NCI-H2196 (cell line): ENCODE results near the gene LONP2.
"Not testable (repeated sequence)": the region's sequence is repeated elsewhere in the genome, so short reads cannot be mapped to it uniquely, and the experiment has no call there.

Experiments
- DNase-seq: peaks from one replicate; lab custom pipeline; 2025; ENCODE audit not compliant: unreplicated experiment; lab: John Stamatoyannopoulos, UW

Gene LONP2

GRCh38 chr16:48365025-48365600 is 121.0 kb downstream of the LONP2 start:
- DNase-seq, result no peak

- DNase-seq, result peak; percentile 68
These were observed 121.6 kb downstream of the LONP2 start for GRCh38 chr16:48365601-48366164.

- DNase-seq, result peak; percentile 40
These were observed 122.3 kb downstream of the LONP2 start for GRCh38 chr16:48366165-48367093.

GRCh38 chr16:48367441-48368049 is 123.4 kb downstream of the LONP2 start:
- DNase-seq, result no peak

GRCh38 chr16:48369765-48370164 is 125.7 kb downstream of the LONP2 start:
- DNase-seq, result no peak

- DNase-seq, result no peak
These were observed 126.1 kb downstream of the LONP2 start for GRCh38 chr16:48370229-48370628.

- DNase-seq, result not testable (repeated sequence)
These were observed 126.7 kb downstream of the LONP2 start for GRCh38 chr16:48370668-48371392.

- no peak for DNase-seq
These were observed 127.3 kb downstream of the LONP2 start for GRCh38 chr16:48371393-48371780.

- DNase-seq, result no peak
These were observed 128.6 kb downstream of the LONP2 start for GRCh38 chr16:48372744-48373143.

- DNase-seq, result no peak
These were observed 129.3 kb downstream of the LONP2 start for GRCh38 chr16:48373258-48374029.

- no peak for DNase-seq
These were observed 130.2 kb downstream of the LONP2 start for GRCh38 chr16:48374255-48374654.

GRCh38 chr16:48377301-48377700 is 133.2 kb downstream of the LONP2 start:
- DNase-seq, result not testable (repeated sequence)

GRCh38 chr16:48378276-48378675 is 134.2 kb downstream of the LONP2 start:
- no peak for DNase-seq

GRCh38 chr16:48378836-48379235 is 134.7 kb downstream of the LONP2 start:
- DNase-seq, result no peak

- no peak for DNase-seq
These were observed 137.1 kb downstream of the LONP2 start for GRCh38 chr16:48381201-48381600.

GRCh38 chr16:48382131-48382530 is 138.0 kb downstream of the LONP2 start:
- no peak for DNase-seq

GRCh38 chr16:48383009-48383876 is 139.1 kb downstream of the LONP2 start:
- DNase-seq, result no peak

GRCh38 chr16:48383877-48384519 is 139.9 kb downstream of the LONP2 start:
- no peak for DNase-seq
